ENCODE data around the gene ZYG11B.
A peak's percentile ranks its signal among the peaks of the same experiment; 100 is the strongest.
"Not testable (repeated sequence)": the region's sequence is repeated elsewhere in the genome, so short reads cannot be mapped to it uniquely, and the experiment has no call there.

The ZYG11B gene

DNA sequence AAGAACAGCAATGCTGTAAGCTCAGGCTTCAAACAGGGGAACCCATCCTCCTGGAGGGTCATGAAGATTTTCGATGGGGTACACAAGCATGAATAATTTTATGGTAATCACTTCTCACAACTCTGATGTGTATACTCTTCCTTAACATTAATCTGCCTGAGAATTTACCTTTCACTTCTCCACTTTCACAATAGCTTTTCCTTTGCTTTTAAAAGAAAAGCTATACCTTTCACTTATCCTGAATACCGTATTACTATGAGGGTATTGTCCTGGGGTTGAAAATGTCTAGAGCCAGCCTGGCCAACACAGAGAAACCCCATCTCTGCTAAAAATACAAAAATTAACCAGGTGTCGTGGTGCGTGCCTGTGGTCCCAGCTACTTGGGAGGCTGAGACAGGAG is 12.7 kb upstream of the ZYG11B start:
- no peak overlapping the region for H3K27ac ChIP-seq
- no peak for TF ChIP-seq ZFX (IDR thresholded peaks at IDR 0.05)

DNA sequence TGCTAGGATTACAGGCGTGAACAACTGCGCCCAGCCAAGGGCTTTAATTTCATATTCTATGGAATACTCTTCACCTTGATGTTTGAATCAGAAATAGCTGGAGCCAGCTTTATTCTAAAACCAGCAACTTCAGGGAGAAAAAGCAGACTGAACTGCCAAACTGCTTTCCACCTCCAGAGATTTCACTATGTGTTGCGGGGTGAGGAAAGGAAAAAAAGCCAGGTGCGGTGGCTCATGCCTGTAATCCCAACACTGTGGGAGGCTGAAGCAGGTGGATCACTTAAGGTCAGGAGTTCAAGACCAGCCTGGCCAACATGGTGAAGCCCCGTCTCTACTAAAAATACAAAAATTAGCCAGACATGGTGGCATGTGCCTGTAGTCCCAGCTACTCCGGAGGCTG is 11.0 kb upstream of the ZYG11B start:
- not testable (repeated sequence) for H3K27ac ChIP-seq

- TF ChIP-seq, protein P1, sequence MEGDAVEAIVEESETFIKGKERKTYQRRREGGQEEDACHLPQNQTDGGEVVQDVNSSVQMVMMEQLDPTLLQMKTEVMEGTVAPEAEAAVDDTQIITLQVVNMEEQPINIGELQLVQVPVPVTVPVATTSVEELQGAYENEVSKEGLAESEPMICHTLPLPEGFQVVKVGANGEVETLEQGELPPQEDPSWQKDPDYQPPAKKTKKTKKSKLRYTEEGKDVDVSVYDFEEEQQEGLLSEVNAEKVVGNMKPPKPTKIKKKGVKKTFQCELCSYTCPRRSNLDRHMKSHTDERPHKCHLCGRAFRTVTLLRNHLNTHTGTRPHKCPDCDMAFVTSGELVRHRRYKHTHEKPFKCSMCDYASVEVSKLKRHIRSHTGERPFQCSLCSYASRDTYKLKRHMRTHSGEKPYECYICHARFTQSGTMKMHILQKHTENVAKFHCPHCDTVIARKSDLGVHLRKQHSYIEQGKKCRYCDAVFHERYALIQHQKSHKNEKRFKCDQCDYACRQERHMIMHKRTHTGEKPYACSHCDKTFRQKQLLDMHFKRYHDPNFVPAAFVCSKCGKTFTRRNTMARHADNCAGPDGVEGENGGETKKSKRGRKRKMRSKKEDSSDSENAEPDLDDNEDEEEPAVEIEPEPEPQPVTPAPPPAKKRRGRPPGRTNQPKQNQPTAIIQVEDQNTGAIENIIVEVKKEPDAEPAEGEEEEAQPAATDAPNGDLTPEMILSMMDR (conservative IDR thresholded peaks at IDR 0.05), result no peak
- no peak for TF ChIP-seq ZFX (IDR thresholded peaks at IDR 0.05)
- H3K27ac ChIP-seq, result no peak overlapping the region
Observed at GRCh38 chr1:52723260-52723659, 3.0 kb upstream of the ZYG11B start.

DNA sequence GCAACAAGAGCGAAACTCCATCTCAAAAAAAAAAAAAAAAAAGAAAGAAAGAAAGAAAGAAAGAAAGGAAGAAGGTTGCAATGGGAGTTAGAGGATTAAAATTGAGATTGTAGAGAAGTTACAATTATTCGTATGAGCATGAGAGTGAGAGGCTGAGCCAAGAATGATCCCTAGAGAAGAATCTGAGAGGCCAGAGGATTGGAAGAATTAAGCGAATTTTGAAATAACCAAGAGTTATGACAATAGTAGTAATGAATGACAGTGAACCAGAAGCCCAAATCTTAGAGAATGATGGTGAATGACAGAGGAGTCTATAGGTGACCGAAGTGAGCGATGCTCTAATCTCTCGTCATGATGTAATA is 369 bp upstream of the ZYG11B start:
- H3K27ac ChIP-seq, result peak overlapping the region; percentile 92; the same call in 1 of the 2 replicates
- no peak for TF ChIP-seq ZFX (IDR thresholded peaks at IDR 0.05)
- TF ChIP-seq, protein P1 (conservative IDR thresholded peaks at IDR 0.05), result no peak

DNA sequence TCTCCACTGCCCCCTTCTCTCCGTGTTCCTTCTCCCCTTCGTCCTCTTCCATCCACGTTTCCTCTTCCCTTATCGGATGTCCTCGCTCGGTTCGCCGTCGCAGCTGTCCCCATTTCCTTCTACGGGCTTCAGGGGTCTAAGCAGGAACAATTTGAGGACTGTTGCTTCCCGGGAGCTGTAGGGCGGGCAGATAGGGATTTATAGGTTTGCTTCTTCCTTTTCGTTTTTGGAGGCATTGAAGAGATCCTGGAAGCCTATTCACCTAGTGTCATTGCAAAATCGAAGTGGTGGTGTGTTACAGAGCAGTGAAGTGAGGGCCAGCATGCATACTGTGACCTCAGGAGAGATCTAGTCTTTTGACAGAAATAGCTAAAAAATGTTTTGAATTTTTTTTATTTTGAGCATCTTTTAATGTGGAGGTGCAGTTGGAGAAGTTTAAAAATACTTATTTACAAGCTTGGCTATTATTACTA is 897 bp downstream of the ZYG11B start:
- H3K27ac ChIP-seq, result peak overlapping the region; percentile 92
- no peak for TF ChIP-seq ZFX (IDR thresholded peaks at IDR 0.05)
- TF ChIP-seq, protein P1 (conservative IDR thresholded peaks at IDR 0.05), result no peak

DNA sequence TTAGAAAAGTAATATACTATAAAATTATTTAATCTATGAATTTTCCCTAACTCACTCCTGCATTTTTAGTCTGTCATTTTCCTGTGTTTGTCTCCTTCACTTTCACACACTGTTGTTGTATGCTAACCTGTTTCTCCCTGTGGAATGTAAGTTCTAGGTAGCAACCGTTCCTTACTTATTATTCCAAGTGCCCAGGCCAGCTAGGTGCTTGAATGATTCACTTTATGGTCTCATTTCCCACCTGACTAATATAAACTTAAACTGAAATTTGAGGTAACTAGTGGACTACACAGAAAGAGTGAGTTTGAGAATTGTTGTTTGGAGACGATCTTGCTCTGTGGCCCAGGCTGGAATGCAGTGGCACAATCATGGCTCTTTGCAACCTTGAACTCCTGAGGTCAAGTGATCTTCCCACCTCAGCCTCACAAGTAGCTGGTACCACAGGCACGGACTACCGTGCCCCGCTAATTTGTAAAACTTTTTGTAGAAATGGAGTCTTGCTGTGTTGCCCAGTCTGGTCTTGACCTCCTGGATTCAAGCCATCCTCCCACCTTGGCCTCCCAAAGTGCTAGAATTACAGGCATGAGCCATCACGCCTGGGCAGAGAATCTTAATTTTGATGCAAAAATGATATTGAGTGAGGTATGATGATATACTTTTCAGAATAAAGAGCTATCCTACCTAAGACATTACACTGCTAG is 1.9 kb downstream of the ZYG11B start:
- no peak overlapping the region for H3K27ac ChIP-seq
- TF ChIP-seq, protein P1 (conservative IDR thresholded peaks at IDR 0.05), result no peak
- no peak for TF ChIP-seq ZFX (IDR thresholded peaks at IDR 0.05)

DNA sequence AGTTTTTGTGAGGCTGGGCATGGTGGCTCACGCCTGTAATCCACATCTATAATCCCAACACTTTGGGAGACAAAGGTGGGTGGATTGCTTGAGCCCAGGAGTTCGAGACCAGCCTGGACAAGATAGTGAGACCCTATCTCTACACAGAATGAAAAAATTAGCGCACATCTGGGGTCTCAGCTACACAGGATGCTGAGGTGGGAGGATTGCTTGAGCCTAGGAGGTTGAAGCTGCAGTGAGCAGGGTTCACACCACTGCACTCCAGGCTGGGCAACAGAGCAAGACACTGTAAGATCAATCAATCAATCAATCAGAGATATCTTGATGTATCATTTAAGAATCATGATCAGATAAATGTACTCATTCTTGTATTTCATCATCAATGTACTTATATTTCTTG is 7.1 kb downstream of the ZYG11B start:
- H3K27ac ChIP-seq, result no peak overlapping the region
- no peak for TF ChIP-seq ZFX (IDR thresholded peaks at IDR 0.05)
- TF ChIP-seq, protein P1 (conservative IDR thresholded peaks at IDR 0.05), result no peak

DNA sequence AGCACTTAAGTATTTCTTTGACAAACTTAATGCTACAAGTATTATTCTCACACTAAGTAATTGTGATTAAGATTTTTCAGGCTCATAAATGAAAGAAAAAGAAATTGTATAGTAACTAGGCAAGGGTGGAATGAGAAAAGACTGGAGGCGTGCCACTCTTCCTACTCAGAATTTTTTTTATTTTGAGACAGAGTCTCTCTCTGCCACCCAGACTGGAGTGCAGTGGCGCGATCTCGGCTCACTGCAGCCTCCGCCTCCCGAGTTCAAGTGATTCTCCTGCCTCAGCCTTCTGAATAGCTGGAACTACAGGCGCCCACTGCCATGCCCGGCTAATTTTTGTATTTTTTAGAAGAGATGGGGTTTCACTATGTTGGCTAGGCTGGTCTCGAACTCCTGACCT is 9.1 kb downstream of the ZYG11B start:
- not testable (repeated sequence) for H3K27ac ChIP-seq

- no peak overlapping the region for H3K27ac ChIP-seq
- TF ChIP-seq ZFX (IDR thresholded peaks at IDR 0.05), result no peak
- TF ChIP-seq, protein P1 (conservative IDR thresholded peaks at IDR 0.05), result no peak
Observed at GRCh38 chr1:52738148-52738547, 11.9 kb downstream of the ZYG11B start.

Data from C4-2B (cell line).